B cell (primary cell): ENCODE results near the gene SENP2. TPM values are rescaled to one million over a fixed set of nuclear protein-coding genes. Genes with fewer than 3 reads are reported as not detected.

Experiments used
- ATAC-seq: fragments of 200-7000 bp; cut with Tn5 transposase; one replicate; pipeline ENCODE4 v1.10.0; 2021; ENCODE audit warnings: low read depth, mild to moderate bottlenecking, moderate number of reproducible peaks, moderate library complexity
- CTCF ChIA-PET: fragments of 350-600 bp; sonication (Branson Sonifier 250); formaldehyde crosslinking; loops from one replicate; lab custom pipeline; 2021; ENCODE audit warnings: antibody characterized with exemption, inconsistent platforms; lab: Charles Lee
- POLR2A ChIA-PET: fragments of 350-600 bp; sonication (Branson Sonifier 250); formaldehyde crosslinking; loops from one replicate; lab custom pipeline; 2021; ENCODE audit warnings: antibody characterized with exemption; lab: Charles Lee
- DNase-seq: peaks from one replicate; pipeline ENCODE4 v3.0.0; 2013
- H2AFZ ChIP-seq: 2 replicates; pipeline ENCODE4 v1.6.1; 2012; ENCODE audit warnings: mild to moderate bottlenecking, low read depth, low read length; ENCODE audit not compliant: insufficient read depth, poor library complexity, severe bottlenecking
- H3K27ac ChIP-seq, 2 donors: 1 replicate in 1 of 2; 2 replicates in 1 of 2; pipeline ENCODE4 v1.5.1; 2012 to 2013; ENCODE audit warnings: low read length in 2 of 2, mild to moderate bottlenecking in 2 of 2, moderate library complexity in 1 of 2
- H3K27me3 ChIP-seq, 4 experiments: fragments of 200-600 bp in 1 of 4; sonication (generic) in 1 of 4; replicated peaks in 1 of 4; 1 replicate in 2 of 4; 2 replicates in 2 of 4; pipeline versions ENCODE4 v1.6.1 to v1.7.0; 2013 to 2016; ENCODE audit warnings: low read length in 3 of 4, mild to moderate bottlenecking in 2 of 4, mixed read lengths in 1 of 4, moderate library complexity in 1 of 4; ENCODE audit not compliant: insufficient read depth in 4 of 4, control insufficient read depth in 3 of 4; ENCODE audit errors: control extremely low read depth in 1 of 4
- H3K36me3 ChIP-seq, 2 experiments: replicated peaks in 1 of 2; 1 replicate in 1 of 2; 2 replicates in 1 of 2; pipeline versions ENCODE4 v1.6.1 to v1.7.1; 2013; ENCODE audit warnings: low read length in 1 of 2; ENCODE audit not compliant: insufficient read depth in 2 of 2, control insufficient read depth in 1 of 2; ENCODE audit errors: control extremely low read depth in 1 of 2, extremely low read depth in 1 of 2
- H3K4me1 ChIP-seq, 2 donors: fragments of 200-600 bp in 1 of 2; sonication (generic) in 1 of 2; 1 replicate in 1 of 2; 2 replicates in 1 of 2; pipeline versions ENCODE4 v1.5.1 to v1.6.1; 2013 to 2017; ENCODE audit warnings: low read length in 2 of 2; ENCODE audit not compliant: control insufficient read depth in 2 of 2, insufficient read depth in 2 of 2
- H3K4me2 ChIP-seq: replicated peaks from 2 replicates; pipeline ENCODE3; 2012; ENCODE audit warnings: mild to moderate bottlenecking, low read depth, low read length; ENCODE audit not compliant: poor library complexity, severe bottlenecking
- H3K4me3 ChIP-seq, 5 experiments: fragments of 200-600 bp in 1 of 5; sonication (generic) in 1 of 5; 1 replicate in 3 of 5; 2 replicates in 2 of 5; pipeline versions ENCODE4 v1.5.1 to v1.7.0; 2011 to 2016; ENCODE audit warnings: low read length in 4 of 5, mild to moderate bottlenecking in 4 of 5, low read depth in 2 of 5, control low read depth in 1 of 5, moderate library complexity in 1 of 5; ENCODE audit not compliant: insufficient read depth in 1 of 5; ENCODE audit errors: control extremely low read depth in 1 of 5, extremely low read depth in 1 of 5
- H3K79me2 ChIP-seq: fragments of 200-600 bp; sonication (generic); one replicate; pipeline ENCODE4 v1.6.0; 2016; ENCODE audit warnings: low read length; ENCODE audit not compliant: control insufficient read depth, insufficient read depth
- H3K9ac ChIP-seq: fragments of 200-600 bp; sonication (generic); 2 replicates; pipeline ENCODE4 v1.6.1; 2017; ENCODE audit warnings: mild to moderate bottlenecking, low read length, moderate library complexity
- H3K9me3 ChIP-seq, 3 donors: one replicate each; pipeline versions ENCODE4 v1.6.1 to v1.7.1; 2013; ENCODE audit warnings: low read length in 2 of 3; ENCODE audit not compliant: control insufficient read depth in 2 of 3, insufficient read depth in 1 of 3; ENCODE audit errors: control extremely low read depth in 1 of 3
- H4K20me1 ChIP-seq: 2 replicates; pipeline ENCODE4 v1.6.0; 2012; ENCODE audit warnings: mild to moderate bottlenecking, low read length; ENCODE audit not compliant: insufficient read depth, control insufficient read depth, poor library complexity, severe bottlenecking
- H3K27ac Mint-ChIP-seq: one replicate; pipeline ENCODE4 v1.8.0; 2021; ENCODE audit warnings: mixed read lengths
- H3K27me3 Mint-ChIP-seq: one replicate; pipeline ENCODE4 v1.8.0; 2021; ENCODE audit warnings: mixed read lengths
- H3K4me1 Mint-ChIP-seq: one replicate; pipeline ENCODE4 v1.8.0; 2021; ENCODE audit warnings: mixed read lengths
- H3K4me3 Mint-ChIP-seq: one replicate; pipeline ENCODE4 v1.8.0; 2021; ENCODE audit warnings: mixed read lengths
- H3K9me3 Mint-ChIP-seq: one replicate; pipeline ENCODE4 v1.8.0; 2022; ENCODE audit warnings: mixed read lengths; ENCODE audit not compliant: insufficient read depth
- EZH2 ChIP-seq: IDR thresholded peaks from 2 replicates; pipeline ENCODE4 v1.6.1; 2012; ENCODE audit warnings: borderline replicate concordance, low read depth, mild to moderate bottlenecking, moderate library complexity, low read length; ENCODE audit not compliant: insufficient read depth, poor library complexity, severe bottlenecking
- WGBS: methylation state at CpG from one replicate; pipeline ENCODE4 v1.1.5; 2013; ENCODE audit warnings: missing lambda C conversion rate; ENCODE audit not compliant: insufficient coverage; 5-methylcytosine and 5-hydroxymethylcytosine counted together
- intact Hi-C: fragments of 100-400 bp; cut with micrococcal nuclease; formaldehyde crosslinking; loops from one replicate; pipeline ENCODE4 v1.10.0; 2022
- polyA plus RNA-seq: library from polyadenylated mRNA; depleted of rRNA; stranded (reverse); fragments of >200 nt; gene quantifications from 2 replicates; pipeline ENCODE4 v1.2.3, GENCODE V29; 2012
- total RNA-seq, 2 donors: library from RNA; stranded (reverse); fragments of 120-200 nt in 1 of 2; gene quantifications; 1 replicate in 1 of 2; 2 replicates in 1 of 2; pipeline versions ENCODE4 v1.2.3 to v1.2.4, GENCODE V29; 2013 to 2022
- TF ChIP-seq, protein P1 (sequence below): fragments of 200-600 bp; IDR thresholded peaks from one replicate; pipeline ENCODE4 v1.8.0; 2022; ENCODE audit warnings: antibody characterized with exemption, mild to moderate bottlenecking

Gene SENP2
- total and polyA plus RNA-seq, 2 donors (not counting 1 experiment from before 2014, with no cell fraction given) = 7.2 to 43.4 TPM

DNA sequence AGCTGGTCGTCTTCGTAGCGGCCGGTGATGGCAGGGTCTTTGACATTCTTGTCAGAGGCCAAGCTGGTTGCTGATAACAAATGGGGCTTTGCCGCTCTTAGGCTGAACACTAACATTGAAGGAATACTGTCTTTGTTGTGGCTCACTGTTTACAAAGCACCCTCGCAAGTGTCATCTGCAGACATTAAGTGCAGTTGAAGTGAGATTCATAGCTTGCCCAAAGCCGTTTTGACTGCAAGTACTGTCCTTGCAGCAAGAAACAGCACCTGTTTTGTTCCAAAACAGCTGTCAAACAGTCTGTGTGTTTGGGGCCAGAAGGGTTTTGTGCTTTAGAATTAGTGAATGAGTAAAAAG is 568 bp downstream of the SENP2 start:
- Mint-ChIP-seq H3K4me3 (peak overlapping the region; percentile 86), H3K4me1 (peaks cover 27% of the 10 kb centered on the region), H3K27ac (peak overlapping the region; percentile 93), H3K9me3 (no peaks in the 10 kb centered on the region), H3K27me3 (no peaks in the 10 kb centered on the region)
- H3K9me3 ChIP-seq = no peaks in the 10 kb centered on the region
- intact Hi-C loops = loop anchor here (1.0 to 10.0 kb wide), 3 partner anchors 9 to 1198 kb away; partner anchors contain the start of gene EIF4A2
- no peaks in the 10 kb centered on the region for H3K27me3 ChIP-seq
- no peaks in the 10 kb centered on the region for H4K20me1 ChIP-seq
- no peak for DNase-seq
- H3K4me2 ChIP-seq = peak overlapping the region; percentile 80
- H3K79me2 ChIP-seq = peaks cover 44% of the 10 kb centered on the region
- no peak for TF ChIP-seq EZH2
- TF ChIP-seq, protein P1, sequence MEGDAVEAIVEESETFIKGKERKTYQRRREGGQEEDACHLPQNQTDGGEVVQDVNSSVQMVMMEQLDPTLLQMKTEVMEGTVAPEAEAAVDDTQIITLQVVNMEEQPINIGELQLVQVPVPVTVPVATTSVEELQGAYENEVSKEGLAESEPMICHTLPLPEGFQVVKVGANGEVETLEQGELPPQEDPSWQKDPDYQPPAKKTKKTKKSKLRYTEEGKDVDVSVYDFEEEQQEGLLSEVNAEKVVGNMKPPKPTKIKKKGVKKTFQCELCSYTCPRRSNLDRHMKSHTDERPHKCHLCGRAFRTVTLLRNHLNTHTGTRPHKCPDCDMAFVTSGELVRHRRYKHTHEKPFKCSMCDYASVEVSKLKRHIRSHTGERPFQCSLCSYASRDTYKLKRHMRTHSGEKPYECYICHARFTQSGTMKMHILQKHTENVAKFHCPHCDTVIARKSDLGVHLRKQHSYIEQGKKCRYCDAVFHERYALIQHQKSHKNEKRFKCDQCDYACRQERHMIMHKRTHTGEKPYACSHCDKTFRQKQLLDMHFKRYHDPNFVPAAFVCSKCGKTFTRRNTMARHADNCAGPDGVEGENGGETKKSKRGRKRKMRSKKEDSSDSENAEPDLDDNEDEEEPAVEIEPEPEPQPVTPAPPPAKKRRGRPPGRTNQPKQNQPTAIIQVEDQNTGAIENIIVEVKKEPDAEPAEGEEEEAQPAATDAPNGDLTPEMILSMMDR = no peak
- peak overlapping the region; percentile 92 to 96 for H3K27ac ChIP-seq
- peaks cover 20 to 37% of the 10 kb centered on the region in 2 donors for H3K4me1 ChIP-seq
- no peak for ATAC-seq
- ChIA-PET POLR2A (interaction anchor here (1.0 to 1.1 kb wide), 2 partner anchors 9 to 88 kb away, joined by 5 to 10 read pairs; partner anchors contain the start of gene TMEM41A), CTCF (interaction anchor here (0.6 to 1.9 kb wide), 6 partner anchors 9 to 954 kb away, joined by 3 to 12 read pairs (median 4); no protein-coding TSS in a partner anchor)
- peak overlapping the region; percentile 64 for H2AFZ ChIP-seq
- peak overlapping the region; percentile 95 for H3K9ac ChIP-seq
- peak overlapping the region; percentile 81 to 98 (median 93) for H3K4me3 ChIP-seq
- H3K36me3 ChIP-seq = peaks cover 0 to 11% of the 10 kb centered on the region in 2 experiments
- 9% methylated on average over 7 of the region's 7 CpGs for WGBS

DNA sequence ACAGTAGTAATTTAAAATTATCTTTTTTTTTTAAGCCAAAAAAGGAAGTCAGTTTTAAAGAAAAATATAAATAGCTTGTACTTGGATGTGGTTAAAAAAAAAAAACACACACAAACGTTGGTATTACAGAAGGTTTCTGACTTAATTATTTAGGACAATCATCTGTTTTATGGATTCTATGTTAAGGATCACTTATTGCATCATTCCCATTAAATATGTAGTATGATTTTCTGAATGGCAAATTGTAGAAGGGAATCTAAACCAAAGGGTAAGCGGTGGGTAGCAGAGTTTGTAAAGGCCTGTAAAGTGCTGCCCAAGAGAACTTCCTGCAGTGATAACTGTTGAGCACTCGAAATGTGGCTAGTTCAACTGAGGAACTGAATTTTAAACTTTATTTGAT is 8.0 kb downstream of the SENP2 start:
- Histone ChIP-seq H3K36me3 (peaks cover 2 to 24% of the 10 kb centered on the region in 2 experiments), H3K9me3 (no peaks in the 10 kb centered on the region), H3K27me3 (no peaks in the 10 kb centered on the region), H3K27ac (peak overlapping the region; percentile 74 to 81), H3K4me3 (no peak overlapping the region), H3K4me2 (peak overlapping the region; percentile 45), H3K9ac (no peak overlapping the region), H2AFZ (no peak overlapping the region), H3K79me2 (peaks cover 57% of the 10 kb centered on the region), H3K4me1 (peaks cover 29 to 35% of the 10 kb centered on the region in 2 donors), H4K20me1 (no peaks in the 10 kb centered on the region)
- ChIA-PET POLR2A (interaction anchor here (0.6 kb wide), 1 partner anchor 76 kb away, joined by 4 read pairs; no protein-coding TSS in a partner anchor), CTCF (no interaction called here)
- DNase-seq = peak; percentile 21
- peaks cover 27% of the 10 kb centered on the region for H3K4me1 Mint-ChIP-seq
- no peak for ATAC-seq
- no peak overlapping the region for H3K4me3 Mint-ChIP-seq
- no CpG with 5 or more reads among the region's 3 CpGs for WGBS
- peak overlapping the region; percentile 78 for H3K27ac Mint-ChIP-seq
- intact Hi-C loops = no loop called here
- TF ChIP-seq, protein P1 = no peak
- TF ChIP-seq EZH2 = no peak
- no peaks in the 10 kb centered on the region for H3K9me3 Mint-ChIP-seq
- no peaks in the 10 kb centered on the region for H3K27me3 Mint-ChIP-seq
